Measurements from ENCODE around the gene HAPLN3. TPM values are rescaled to one million over a fixed set of nuclear protein-coding genes. Genes with fewer than 3 reads are reported as not detected.

HAPLN3 gene
- total and polyA plus RNA-seq, 2 of the 4 experiments (the other 2 are of a cell fraction) = 5.9 to 28.6 TPM

- no peak overlapping the region for H3K4ac ChIP-seq (ENCODE audit: low read depth, low read length)
- no peaks in the 10 kb centered on the region for H3K9me3 ChIP-seq (ENCODE audit: control insufficient read depth, insufficient read depth, low read length)
- H3K9me1 ChIP-seq (ENCODE audit: insufficient read depth, low read length) = peaks cover 13% of the 10 kb centered on the region
- H3K27me3 ChIP-seq (ENCODE audit: control insufficient read depth, insufficient read depth, low read length) = no peaks in the 10 kb centered on the region
- H3K9ac ChIP-seq (ENCODE audit: low read depth, low read length) = no peak overlapping the region
- peaks cover 64% of the 10 kb centered on the region for H4K20me1 ChIP-seq (ENCODE audit: insufficient read depth, low read length)
- no peak for DNase-seq
- POLR2A ChIA-PET (ENCODE audit: unreplicated experiment) = no interaction called here
- no peak for ATAC-seq (ENCODE audit: low read depth)
- H4K91ac ChIP-seq (ENCODE audit: insufficient read depth, low read depth, low read length) = no peak overlapping the region
- no peak overlapping the region for H3K14ac ChIP-seq (replicated peaks; ENCODE audit: low read depth, low read length)
- H2AFZ ChIP-seq (replicated peaks; ENCODE audit: low read length, poor library complexity) = no peak overlapping the region
- dilution Hi-C loops (cut with HindIII; ENCODE audit: low sequenced_read_pairs, unreplicated experiment) = no loop called here
- no peak overlapping the region for H2AK5ac ChIP-seq (ENCODE audit: low read depth, low read length)
- in situ Hi-C loops (cut with MboI; ENCODE audit: low sequenced_read_pairs) = no loop called here
- no peak for TF ChIP-seq NFE2L2 (IDR thresholded peaks at IDR 0.05; ENCODE audit: low read depth, low read length)
- no peak for TF ChIP-seq CHD1 (IDR thresholded peaks at IDR 0.05; ENCODE audit: low read depth, low read length)
- TF ChIP-seq CTCF (conservative IDR thresholded peaks at IDR 0.05; ENCODE audit: low read depth, low read length) = no peak
- H3K4me3 ChIP-seq (ENCODE audit: insufficient read depth, low read depth, low read length) = no peak overlapping the region
- H4K5ac ChIP-seq (ENCODE audit: low read depth, low read length) = no peak overlapping the region
- WGBS, 2 experiments (ENCODE audit: extremely low coverage in 2 of 2, insufficient read length in 1 of 2) = 86% methylated on average over 1 of the region's 9 CpGs; no CpG with 5 or more reads in 1 of the 2 experiments
- peaks cover 14% of the 10 kb centered on the region for H3K4me1 ChIP-seq (ENCODE audit: control insufficient read depth, insufficient read depth, low read length)
- H3K36me3 ChIP-seq (ENCODE audit: control insufficient read depth, insufficient read depth, low read length) = peaks cover 41% of the 10 kb centered on the region
- H3K79me1 ChIP-seq (ENCODE audit: low read depth in 1 of 2, low read length in 2 of 2) = peaks cover 26 to 48% of the 10 kb centered on the region in 2 experiments; a peak in 3 of 4 replicates
- H4K8ac ChIP-seq (ENCODE audit: low read depth in 2 of 2, low read length in 2 of 2) = no peak overlapping the region
- H2BK120ac ChIP-seq (ENCODE audit: low read depth, low read length) = no peak overlapping the region
- H3K56ac ChIP-seq (ENCODE audit: extremely low read depth, insufficient read depth, low read length) = no peak overlapping the region
- CTCF ChIA-PET = no interaction called here
- H3K27ac ChIP-seq (ENCODE audit: insufficient read depth, low read length) = no peak overlapping the region
- H2BK5ac ChIP-seq (ENCODE audit: low read depth, low read length, poor library complexity, severe bottlenecking) = no peak overlapping the region
- intact Hi-C loops (cut with micrococcal nuclease) = no loop called here
- H3K18ac ChIP-seq (ENCODE audit: low read depth, low read length) = no peak overlapping the region
- H3K23ac ChIP-seq (ENCODE audit: low read depth, low read length) = no peak overlapping the region
- H2BK15ac ChIP-seq (ENCODE audit: low read depth, low read length) = no peak overlapping the region
- H2AK9ac ChIP-seq (replicated peaks; ENCODE audit: low read depth, low read length, poor library complexity) = no peak overlapping the region
- H2BK20ac ChIP-seq (ENCODE audit: low read depth, low read length) = no peak overlapping the region
- no peak overlapping the region for H3K4me2 ChIP-seq (ENCODE audit: low read depth, low read length)
- BruUV-seq (replicated peaks) = no TSS peak
Measured at GRCh38 chr15:88899251-88899650, 3.9 kb upstream of the HAPLN3 start.

Data from IMR-90 (cell line).